ENCODE data around the gene NHLH1.

GRCh38 chr1:160375788-160376524 is 9.1 kb downstream of the NHLH1 start:
- TF ChIP-seq CTCF (IDR thresholded peaks at IDR 0.05), result no peak
- TF ChIP-seq ZNF232 (CRISPR knock-in tag; IDR thresholded peaks at IDR 0.05), result no peak
- TF ChIP-seq STAT6 (CRISPR knock-in tag; conservative IDR thresholded peaks at IDR 0.05; ENCODE audit: low read depth), result no peak
- no peak for TF ChIP-seq NFYB (CRISPR knock-in tag; conservative IDR thresholded peaks at IDR 0.05; ENCODE audit: low read depth)
- TF ChIP-seq SP1 (CRISPR knock-in tag; conservative IDR thresholded peaks at IDR 0.05), result no peak
- TF ChIP-seq ZNF396 (CRISPR knock-in tag; IDR thresholded peaks at IDR 0.05; ENCODE audit: borderline replicate concordance), result no peak
- TF ChIP-seq E2F1 (CRISPR knock-in tag; IDR thresholded peaks at IDR 0.05), result no peak

All from WTC11 (cell line).